Embryonic facial prominence (tissue), 1 donor: ENCODE results near the gene LRP1.

Experiments
- DNase-seq: peaks from one replicate; pipeline ENCODE4 v3.0.0-alpha.2; 2016; ENCODE audit errors: extremely low spot score

Gene LRP1

DNA sequence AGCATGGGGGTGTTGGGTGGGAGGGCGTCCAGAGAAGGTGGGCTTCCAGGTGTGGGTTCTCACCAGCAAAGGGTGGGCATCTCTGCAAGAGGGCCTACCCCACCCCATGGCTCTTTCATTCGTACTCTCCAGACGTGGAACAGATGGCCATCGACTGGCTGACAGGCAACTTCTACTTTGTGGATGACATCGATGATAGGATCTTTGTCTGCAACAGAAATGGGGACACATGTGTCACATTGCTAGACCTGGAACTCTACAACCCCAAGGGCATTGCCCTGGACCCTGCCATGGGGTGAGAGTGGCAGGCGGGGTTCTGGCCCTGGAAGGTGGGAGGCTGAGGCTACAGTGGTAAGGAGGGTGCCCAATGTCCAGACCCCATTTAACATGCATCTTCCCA, 25.8 kb downstream of the LRP1 start:
- DNase-seq = no peak

DNA sequence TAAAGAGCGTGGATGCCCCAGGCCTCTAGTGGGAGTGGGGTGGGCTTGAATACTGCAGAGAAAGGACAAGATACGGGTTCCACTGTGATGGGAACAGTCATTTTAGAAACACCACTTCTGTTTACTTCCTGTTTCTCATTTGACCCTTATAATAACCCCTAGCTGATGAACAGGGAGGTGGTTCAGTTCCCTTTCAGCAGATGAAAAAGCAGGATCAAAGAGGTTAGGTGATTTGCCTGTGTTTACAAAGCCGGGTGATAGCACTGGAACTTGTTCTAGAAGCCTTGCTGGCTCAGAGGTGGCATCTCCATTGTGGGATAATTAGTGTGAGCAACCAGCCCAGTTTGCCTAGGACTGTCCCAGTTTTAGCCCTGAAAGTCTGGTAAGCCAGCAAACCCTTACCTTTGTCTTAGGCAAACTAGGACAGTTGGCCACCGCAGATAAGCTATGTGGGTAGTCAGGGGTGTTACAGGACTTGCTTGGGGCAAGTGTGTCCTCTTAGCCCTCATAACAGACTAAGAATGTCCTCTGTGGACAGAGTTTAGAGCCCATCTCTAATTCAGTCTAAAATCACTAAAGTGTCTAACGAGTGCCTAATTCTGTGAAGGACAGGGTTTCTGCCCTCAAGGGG, 26.6 kb downstream of the LRP1 start:
- no peak for DNase-seq

DNA sequence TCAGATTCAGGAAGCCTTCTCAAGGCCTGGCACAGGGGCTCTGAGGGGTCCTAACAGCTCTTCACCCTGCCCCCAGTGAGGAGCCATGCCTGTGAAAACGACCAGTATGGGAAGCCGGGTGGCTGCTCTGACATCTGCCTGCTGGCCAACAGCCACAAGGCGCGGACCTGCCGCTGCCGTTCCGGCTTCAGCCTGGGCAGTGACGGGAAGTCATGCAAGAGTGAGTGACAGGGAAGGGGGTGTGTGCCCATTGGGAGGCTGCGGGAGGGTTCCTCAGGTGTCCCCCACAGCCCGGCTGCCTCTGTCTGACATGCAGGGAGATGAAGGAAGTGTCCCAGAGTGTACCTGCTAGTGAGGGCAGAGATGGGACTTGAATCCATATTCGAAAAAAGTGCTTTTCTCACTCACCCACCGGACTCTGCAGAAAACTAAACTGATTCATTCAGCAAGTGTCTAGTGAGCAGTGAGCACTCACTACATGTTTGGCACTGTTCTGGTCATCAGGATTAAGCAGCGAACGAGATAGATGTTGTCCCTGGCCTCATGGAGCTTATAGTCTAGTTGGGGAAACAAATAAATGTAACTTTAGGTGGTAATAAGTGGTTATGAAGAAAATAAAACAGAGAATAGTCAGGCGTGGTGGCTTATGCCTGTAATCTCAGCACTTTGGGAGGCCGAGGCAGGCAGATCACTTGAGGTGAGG, 28.6 kb downstream of the LRP1 start:
- DNase-seq = no peak

DNA sequence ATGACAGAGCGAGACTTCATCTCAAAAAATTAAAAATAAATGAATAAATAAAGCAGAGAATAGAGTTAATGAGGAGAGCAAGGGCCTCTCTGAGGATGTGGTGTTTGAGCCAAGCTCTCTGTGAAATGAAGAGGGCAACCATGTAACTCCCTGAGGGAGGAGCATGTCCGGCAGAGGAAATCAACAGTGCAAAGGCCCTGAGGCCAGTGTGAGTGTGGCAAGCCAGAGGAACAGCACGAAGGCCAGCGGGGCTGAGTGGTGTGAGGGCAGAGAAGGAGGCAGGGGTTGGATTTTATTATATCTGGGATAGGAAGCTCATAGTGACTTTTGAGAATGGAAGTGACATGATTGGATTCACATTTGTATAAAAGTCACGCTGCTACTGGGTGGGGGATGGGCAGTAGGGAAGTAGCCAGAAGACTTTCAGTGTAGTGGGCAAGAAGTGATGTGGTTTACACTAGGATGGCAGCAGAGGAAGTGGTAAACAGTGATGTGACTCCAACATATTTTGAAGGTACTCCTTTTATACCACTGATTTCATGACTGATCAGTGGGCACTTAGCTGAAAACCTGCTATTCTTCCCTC, 29.4 kb downstream of the LRP1 start:
- no peak for DNase-seq

DNA sequence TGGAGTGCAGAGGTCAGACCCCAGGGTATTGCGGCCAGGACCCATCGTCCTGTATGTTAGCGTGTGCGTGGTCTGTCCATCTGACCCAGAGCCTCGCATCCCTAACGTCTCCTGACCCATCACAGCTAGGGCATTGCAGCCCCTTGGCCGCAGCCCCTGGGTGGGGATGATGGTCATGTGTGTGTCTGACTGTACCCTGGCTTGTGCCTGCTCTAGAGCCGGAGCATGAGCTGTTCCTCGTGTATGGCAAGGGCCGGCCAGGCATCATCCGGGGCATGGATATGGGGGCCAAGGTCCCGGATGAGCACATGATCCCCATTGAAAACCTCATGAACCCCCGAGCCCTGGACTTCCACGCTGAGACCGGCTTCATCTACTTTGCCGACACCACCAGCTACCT, 29.9 kb downstream of the LRP1 start:
- no peak for DNase-seq

DNA sequence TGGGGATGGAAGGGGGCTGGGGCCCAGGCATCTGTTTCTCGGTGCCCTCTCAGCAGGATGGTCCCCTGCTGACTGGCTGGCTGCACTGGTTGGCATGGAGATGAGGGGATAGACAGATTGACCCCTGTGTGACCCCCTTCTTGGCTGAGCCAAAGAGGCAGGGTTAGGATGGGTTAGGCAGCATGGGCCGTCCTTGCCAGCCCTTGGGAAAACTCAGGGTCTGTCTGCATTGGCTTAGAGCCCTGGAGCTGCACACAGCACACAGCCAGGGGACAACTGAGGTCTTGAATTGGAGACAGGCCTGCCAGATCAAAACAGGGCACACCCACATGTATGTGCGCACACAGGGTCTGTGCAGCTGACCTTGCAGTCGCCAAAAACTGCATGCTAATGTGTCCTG, 30.4 kb downstream of the LRP1 start:
- no peak for DNase-seq

DNA sequence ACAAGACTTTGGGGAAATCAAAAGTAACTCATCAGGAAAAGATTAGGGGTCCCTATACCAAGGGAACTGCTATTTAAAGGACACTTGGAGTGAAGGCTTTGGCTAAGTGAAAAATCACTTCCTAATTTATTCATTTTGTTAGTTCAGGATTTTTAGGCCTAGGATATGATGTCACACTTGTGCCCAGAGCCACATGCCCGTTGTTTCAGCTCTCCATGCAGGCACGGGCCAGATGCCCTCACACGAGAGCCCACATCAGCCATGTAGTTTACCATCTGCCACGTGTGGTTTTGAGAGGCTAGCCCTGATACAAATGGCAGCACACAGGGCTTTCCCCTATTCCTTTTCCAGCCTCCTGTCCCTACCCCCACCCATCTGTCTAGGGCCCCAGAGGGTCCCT, 31.0 kb downstream of the LRP1 start:
- no peak for DNase-seq

DNA sequence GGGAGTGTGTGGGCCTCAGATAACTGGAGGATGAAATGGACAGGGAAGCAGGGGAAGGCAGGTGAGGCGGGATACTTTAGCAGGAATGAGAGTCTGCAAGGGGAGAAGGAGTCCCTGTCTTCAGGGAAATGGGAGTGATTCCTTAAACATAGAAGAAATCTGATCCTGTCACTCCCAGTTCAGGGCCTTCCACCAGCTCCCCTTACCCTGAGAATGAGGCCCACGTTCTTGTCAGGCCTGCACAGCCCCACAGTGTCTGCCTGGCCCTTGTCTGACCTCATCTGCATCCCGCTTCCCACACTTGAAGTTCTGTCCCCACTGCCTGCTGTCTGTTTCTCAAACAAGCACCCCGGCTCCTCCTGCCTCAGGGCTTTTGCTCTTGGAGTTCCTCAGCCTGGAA, 31.8 kb downstream of the LRP1 start:
- no peak for DNase-seq

DNA sequence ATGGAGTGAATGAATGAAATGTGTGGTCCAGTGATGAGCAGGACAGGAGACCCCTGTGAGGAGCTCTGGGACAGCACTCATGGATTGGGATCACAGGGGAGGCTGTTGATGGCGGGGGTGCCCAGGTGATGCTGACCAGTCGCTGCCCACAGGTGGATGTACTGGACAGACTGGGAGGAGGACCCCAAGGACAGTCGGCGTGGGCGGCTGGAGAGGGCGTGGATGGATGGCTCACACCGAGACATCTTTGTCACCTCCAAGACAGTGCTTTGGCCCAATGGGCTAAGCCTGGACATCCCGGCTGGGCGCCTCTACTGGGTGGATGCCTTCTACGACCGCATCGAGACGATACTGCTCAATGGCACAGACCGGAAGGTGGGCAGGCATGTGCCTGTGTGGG, 32.5 kb downstream of the LRP1 start:
- no peak for DNase-seq

DNA sequence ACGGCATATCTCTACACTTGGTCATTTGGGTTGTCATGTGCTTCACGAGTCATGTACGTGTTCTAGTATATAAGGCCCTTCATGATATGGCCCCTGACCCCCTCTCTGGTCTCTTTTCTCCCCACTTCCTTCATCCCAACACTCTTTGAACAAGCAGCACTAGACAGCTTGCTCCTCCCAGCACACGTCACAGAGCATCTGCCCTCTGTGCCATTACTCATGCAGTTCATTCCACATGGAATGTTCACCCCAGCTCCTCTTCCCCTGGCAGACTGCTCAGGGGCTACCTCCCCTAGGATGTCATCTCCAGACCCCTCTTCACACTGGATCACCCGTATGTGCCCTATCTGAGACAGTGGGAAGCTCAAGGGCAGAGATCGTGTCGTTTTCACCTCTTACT, 33.2 kb downstream of the LRP1 start:
- DNase-seq = no peak

DNA sequence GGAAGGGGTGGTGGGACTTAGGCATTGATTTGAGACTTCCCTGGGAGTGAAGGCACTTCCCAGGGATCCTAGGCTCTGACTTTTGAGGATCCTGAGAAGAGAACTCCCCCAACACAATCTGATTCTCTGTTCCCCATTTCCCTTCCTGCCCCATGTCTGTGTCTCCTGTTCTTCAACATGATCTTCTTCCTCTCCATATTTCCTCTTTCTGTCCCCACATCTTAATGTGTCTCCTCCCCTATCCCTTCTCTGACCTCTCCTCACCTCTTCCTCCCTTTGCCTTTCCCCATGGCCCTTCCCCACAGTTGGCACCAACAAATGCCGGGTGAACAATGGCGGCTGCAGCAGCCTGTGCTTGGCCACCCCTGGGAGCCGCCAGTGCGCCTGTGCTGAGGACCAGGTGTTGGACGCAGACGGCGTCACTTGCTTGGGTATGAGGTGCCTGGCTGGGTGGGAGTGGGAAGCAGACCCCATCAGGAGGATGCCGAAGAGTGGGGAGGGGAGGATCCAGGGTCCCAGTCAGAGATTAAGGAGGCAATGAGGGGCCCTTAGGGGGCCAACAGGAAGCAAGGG, 34.4 kb downstream of the LRP1 start:
- no peak for DNase-seq

DNA sequence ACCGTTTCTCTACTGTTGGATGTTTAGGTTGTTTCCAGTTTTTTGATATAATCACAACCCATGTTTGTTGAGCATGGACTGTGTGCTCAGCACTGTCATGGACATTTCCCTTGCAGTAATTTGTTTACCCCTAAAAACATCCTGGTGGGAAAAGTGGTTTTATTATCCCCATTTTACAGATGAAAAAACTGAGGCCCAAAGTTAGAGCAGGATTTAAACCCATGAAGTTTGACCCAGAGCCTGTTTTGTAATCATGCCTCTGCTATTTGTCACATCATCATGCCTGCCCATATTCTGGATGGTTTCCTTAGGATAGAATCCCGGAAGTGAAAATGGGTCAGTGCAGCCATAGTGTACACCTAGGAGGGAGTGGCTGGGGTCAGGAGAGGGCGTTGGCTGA, 36.2 kb downstream of the LRP1 start:
- no peak for DNase-seq

DNA sequence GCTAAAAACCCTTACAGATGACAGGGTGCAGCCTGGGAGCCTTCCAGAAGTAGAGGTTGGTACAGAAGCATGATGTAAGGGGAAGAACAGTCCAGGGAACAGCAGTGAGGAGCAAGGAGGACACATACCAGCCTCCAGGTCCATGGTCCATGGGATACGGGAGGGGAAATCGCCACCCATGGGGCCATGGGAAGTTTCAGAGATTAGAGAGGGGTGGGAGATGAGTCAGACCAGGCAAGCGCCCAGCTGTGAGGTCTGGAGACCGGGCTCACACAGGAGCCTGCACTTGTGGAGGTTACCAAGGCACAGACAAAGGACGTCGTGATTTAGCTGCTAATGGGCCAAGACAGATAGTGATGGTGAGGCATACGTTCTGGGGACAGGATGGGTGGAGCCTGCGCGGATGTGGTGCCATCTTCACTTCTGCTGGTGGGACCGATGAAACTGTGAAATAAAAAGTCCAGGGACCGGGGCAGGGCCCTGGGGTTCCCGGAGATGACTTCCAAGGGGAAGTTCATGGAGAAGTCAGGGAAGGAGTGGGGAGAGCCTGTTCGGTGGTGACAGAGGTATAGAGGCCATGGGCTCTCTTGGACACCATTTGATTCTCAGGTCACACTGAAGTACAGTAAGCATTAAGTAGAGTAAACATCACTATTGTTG, 36.8 kb downstream of the LRP1 start:
- no peak for DNase-seq

DNA sequence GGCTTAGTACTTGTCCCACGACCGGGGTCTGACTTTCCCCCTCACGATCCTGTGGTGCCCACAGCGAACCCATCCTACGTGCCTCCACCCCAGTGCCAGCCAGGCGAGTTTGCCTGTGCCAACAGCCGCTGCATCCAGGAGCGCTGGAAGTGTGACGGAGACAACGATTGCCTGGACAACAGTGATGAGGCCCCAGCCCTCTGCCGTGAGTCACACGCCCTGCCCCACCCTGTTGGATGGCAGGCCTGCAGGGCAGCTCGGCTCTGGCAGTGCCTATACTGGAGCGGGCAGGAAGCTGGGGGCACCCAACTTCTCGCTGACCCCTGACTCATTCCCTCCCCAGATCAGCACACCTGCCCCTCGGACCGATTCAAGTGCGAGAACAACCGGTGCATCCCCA, 37.5 kb downstream of the LRP1 start:
- no peak for DNase-seq

DNA sequence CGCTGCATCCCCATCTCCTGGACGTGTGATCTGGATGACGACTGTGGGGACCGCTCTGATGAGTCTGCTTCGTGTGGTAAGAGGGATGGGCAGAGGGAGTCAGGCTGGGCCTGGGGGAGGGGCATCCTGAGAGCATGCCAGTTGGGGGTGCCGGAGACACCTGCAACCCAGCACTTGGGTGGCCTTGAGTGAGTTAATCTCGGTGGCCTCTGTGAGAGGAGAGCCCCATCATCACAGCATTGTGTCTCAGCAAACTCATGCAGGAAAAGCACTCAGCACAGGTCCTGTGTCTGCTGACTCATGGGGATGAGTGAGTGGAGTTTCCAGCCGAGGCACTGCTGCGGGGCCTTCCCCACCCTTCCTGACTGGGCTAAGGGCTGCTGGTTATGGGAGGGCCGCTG, 38.7 kb downstream of the LRP1 start:
- no peak for DNase-seq

DNA sequence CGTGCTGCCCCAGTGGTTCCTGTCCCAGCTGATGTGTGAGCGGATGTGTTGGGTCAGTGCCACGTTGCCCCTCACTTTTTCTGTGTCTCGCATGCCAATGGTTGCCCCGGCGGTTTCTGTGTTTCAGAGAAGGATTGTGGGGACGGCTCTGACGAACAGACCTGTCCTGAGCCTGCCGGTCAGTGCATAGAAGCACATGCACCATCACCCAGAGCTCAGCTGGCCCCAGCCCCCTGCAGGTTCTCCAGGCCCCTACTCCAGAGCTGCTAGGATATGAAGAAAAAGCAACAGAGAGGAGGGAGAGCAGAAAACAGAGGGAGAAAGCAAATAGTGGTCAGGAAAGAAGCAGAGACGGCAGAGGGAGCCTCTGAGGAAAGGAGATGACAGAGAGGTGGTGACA, 39.8 kb downstream of the LRP1 start:
- no peak for DNase-seq

DNA sequence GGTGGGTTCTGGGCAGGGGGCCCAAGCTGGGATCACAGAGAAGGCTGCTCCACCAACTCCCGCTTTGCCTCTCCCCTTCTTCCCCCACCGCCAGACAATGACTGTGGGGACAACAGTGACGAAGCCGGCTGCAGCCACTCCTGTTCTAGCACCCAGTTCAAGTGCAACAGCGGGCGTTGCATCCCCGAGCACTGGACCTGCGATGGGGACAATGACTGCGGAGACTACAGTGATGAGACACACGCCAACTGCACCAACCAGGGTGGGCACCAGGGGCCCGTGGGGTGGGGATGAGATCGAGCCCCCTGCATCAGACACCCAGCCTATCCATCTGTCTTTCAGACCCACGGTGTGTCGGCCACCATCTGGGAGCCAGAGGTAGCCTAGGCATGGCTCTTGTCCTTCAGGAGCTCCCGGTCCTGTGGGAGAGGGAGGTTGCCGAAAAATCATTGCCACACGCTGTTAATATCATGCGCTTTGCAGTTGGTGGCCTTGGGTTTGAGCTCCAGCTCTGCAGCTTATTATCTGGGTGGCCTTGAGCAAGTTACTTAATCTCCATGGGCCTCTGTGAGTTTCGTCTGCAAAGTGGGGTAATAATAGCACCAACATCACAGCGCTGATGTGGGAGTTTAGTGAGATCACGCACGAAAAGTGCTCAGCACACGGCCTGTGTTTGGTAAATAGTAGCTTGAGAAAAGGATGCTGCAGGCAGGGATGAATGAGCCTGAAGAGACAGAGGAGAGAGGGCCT, 40.9 kb downstream of the LRP1 start:
- DNase-seq = no peak

DNA sequence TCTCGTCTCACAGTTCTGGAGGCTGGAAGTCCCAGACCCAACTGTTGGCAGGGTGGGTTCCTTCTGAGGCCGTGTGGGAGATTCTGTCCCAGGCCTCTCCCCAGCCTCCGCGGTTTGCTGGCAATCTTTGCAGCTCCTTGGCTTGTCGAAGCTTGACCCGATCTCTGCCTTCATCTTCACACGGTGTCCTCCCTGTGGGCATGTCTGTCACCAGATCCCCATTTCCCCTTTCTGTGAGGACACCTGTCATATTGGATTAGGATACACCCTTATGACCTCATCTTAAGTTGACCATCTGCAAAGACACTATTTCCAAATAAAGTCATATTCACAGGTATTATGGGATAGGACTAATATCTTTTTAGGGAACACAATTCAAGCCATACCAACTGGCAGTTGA, 41.7 kb downstream of the LRP1 start:
- DNase-seq = no peak

DNA sequence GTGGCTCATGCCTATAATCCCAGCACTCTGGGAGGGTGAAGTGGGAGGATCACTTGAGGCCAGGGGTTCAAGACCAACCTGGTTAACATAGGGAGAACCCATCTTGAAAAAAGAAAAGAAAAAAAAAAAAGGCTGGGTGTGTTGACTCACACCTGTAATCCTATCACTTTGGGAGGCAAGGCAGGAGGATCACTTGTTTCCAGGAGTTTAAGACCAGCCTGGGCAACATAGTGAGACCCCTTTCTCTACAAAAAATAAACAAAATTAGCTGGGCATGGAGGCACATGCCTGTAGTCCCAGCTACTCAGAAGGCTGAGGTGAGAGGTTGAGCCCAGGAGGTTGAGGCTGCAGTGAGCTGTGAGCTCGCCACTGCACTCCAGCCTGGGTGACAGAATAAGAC, 42.1 kb downstream of the LRP1 start:
- no peak for DNase-seq

DNA sequence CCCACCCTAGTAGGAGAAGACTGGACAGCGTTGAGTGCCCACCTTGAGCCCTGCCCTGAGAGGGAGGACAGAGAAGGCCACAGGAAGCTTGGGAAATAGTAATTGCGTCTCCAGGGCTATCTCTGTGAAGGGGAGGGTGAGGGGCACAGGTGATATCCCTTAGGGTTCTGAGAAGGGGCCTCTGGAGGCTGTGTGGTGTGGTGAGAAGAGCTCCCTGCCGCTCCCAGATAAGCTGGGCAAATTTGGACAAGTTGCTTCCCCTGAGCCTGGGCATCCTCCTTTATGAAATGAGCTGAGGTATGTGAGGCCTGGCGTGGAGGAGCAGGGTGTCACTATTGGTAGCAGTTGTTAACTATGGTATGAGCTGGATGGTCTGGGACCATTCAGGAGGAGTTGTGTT, 42.6 kb downstream of the LRP1 start:
- no peak for DNase-seq

DNA sequence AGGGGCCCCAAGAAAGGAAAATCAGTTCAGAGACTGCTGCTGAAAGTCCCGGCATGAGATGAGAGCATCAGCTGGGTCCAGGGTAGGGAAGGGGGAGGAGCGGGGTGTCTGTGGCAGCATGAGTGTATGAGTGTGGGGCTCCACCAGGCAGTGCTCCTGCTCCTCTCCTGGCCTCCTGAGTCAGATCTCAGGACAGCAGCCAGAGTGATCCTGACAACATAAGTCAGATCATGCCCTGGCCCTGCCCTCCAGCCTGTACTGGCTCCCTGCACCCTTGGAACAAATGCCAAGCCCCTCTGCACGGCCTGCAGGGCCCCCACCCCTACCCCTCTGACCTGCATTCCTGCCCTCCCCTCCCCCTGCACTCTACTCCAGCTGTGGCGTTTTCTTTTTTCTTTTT, 43.4 kb downstream of the LRP1 start:
- DNase-seq = no peak

DNA sequence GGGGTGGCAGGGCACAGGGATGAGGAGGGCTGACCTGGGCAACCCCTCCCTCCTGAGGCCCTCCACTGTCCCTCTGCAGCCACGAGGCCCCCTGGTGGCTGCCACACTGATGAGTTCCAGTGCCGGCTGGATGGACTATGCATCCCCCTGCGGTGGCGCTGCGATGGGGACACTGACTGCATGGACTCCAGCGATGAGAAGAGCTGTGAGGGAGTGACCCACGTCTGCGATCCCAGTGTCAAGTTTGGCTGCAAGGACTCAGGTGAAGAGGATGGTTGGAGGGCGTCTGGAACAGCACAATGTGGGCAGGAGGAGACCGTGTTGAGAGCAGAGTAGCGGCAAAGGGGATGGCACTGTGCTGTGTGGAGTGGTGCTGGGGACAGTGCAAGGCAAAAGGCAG, 44.8 kb downstream of the LRP1 start:
- no peak for DNase-seq
